Left renal cortex interstitium (tissue), 4 donors: ENCODE results near the gene SGTA. TPM values are rescaled to one million over a fixed set of nuclear protein-coding genes. Genes with fewer than 3 reads are reported as not detected.

Experiments
- DNase-seq, 4 donors: peaks; one replicate each; pipeline ENCODE4 v3.0.0-alpha.2; 2013; ENCODE audit warnings: low read depth in 4 of 4, low spot score in 2 of 4, missing footprints in 1 of 4
- polyA plus RNA-seq, 4 donors: library from polyadenylated mRNA; unstranded; fragments of 120-200 nt; gene quantifications; one replicate each; pipeline ENCODE4 v1.2.1, GENCODE V29; 2013; ENCODE audit not compliant: insufficient read length in 4 of 4

The SGTA gene
- polyA plus RNA-seq, 4 donors: 45.4 to 74.1 (median 64.4) TPM

GRCh38 chr19:2810141-2811091, 27.3 kb upstream of the SGTA start:
- DNase-seq: no peak

GRCh38 chr19:2809387-2810140, 26.5 kb upstream of the SGTA start:
- no peak for DNase-seq

GRCh38 chr19:2808129-2808941, 25.3 kb upstream of the SGTA start:
- DNase-seq: no peak

GRCh38 chr19:2807379-2808128, 24.5 kb upstream of the SGTA start:
- DNase-seq: no peak

GRCh38 chr19:2806736-2807378, 23.8 kb upstream of the SGTA start:
- DNase-seq: no peak

GRCh38 chr19:2805991-2806649, 23.0 kb upstream of the SGTA start:
- DNase-seq: no peak

GRCh38 chr19:2805261-2805900, 22.3 kb upstream of the SGTA start:
- DNase-seq: no peak

GRCh38 chr19:2804156-2805004, 21.3 kb upstream of the SGTA start:
- DNase-seq: no peak

- DNase-seq: no peak
Observed at GRCh38 chr19:2803486-2804155, 20.5 kb upstream of the SGTA start.

- no peak for DNase-seq
Observed at GRCh38 chr19:2802826-2803225, 19.8 kb upstream of the SGTA start.

GRCh38 chr19:2800506-2800905, 17.4 kb upstream of the SGTA start:
- DNase-seq: no peak

- no peak for DNase-seq
Observed at GRCh38 chr19:2799273-2800020, 16.4 kb upstream of the SGTA start.

GRCh38 chr19:2798733-2799132, 15.7 kb upstream of the SGTA start:
- DNase-seq: no peak

- DNase-seq: no peak
Observed at GRCh38 chr19:2798158-2798685, 15.1 kb upstream of the SGTA start.

- DNase-seq: no peak
Observed at GRCh38 chr19:2797280-2797679, 14.2 kb upstream of the SGTA start.

- DNase-seq: no peak
Observed at GRCh38 chr19:2796659-2797266, 13.7 kb upstream of the SGTA start.
